ENCODE measurements around the gene GCNA.
"Not testable (repeated sequence)": the region's sequence is repeated elsewhere in the genome, so short reads cannot be mapped to it uniquely, and the experiment has no call there.

DNA sequence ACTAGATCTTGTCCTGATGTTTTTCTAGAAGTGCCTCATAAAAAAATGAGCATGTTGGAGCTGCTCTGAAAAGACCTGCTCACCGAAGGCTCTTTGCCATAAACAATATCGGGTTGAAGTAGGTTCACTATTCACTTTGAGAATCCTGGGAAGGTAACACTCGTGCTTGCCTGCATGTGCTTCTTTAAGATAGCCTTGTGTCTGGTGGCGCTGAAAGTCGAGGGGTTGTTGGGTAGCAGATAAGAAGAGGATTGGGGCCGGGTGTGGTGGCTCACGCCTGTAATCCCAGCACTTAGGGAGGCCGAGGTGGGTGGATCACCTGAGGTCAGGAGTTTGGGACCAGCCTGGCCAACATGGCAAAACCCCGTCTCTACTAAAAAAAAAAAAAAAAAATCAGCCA is 33.5 kb downstream of the GCNA start:
- TF ChIP-seq, protein P1, sequence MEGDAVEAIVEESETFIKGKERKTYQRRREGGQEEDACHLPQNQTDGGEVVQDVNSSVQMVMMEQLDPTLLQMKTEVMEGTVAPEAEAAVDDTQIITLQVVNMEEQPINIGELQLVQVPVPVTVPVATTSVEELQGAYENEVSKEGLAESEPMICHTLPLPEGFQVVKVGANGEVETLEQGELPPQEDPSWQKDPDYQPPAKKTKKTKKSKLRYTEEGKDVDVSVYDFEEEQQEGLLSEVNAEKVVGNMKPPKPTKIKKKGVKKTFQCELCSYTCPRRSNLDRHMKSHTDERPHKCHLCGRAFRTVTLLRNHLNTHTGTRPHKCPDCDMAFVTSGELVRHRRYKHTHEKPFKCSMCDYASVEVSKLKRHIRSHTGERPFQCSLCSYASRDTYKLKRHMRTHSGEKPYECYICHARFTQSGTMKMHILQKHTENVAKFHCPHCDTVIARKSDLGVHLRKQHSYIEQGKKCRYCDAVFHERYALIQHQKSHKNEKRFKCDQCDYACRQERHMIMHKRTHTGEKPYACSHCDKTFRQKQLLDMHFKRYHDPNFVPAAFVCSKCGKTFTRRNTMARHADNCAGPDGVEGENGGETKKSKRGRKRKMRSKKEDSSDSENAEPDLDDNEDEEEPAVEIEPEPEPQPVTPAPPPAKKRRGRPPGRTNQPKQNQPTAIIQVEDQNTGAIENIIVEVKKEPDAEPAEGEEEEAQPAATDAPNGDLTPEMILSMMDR (conservative IDR thresholded peaks at IDR 0.05; ENCODE audit: low read length) = not testable (repeated sequence)
- not testable (repeated sequence) for TF ChIP-seq EZH2phosphoT487 (IDR thresholded peaks at IDR 0.05; ENCODE audit: borderline replicate concordance, low read depth, low read length)
